SU-DHL-6 (cell line): ENCODE results near the gene SLC12A8.

Experiments used
- H2AFZ ChIP-seq: fragments of 200-600 bp; sonication (generic); 2 replicates; pipeline ENCODE4 v1.6.1; 2014; ENCODE audit warnings: low read depth, mild to moderate bottlenecking, moderate library complexity, mixed read lengths, antibody characterized with exemption, low read length; ENCODE audit not compliant: severe bottlenecking
- H3F3A ChIP-seq: fragments of 200-600 bp; shearing (Covaris generic); 2 replicates; pipeline ENCODE4 v1.6.0; 2016; ENCODE audit warnings: antibody characterized with exemption, mild to moderate bottlenecking; ENCODE audit not compliant: insufficient read depth
- H3K27ac ChIP-seq: fragments of 200-600 bp; sonication (generic); 2 replicates; pipeline ENCODE4 v1.5.1; 2016; ENCODE audit warnings: low read depth, mild to moderate bottlenecking, low read length, moderate library complexity, mixed read lengths
- H3K27me3 ChIP-seq: fragments of 200-600 bp; sonication (generic), shearing (Covaris generic); 2 replicates; pipeline ENCODE4 v1.6.0; 2014; ENCODE audit warnings: mild to moderate bottlenecking, low read length
- H3K36me3 ChIP-seq: fragments of 200-600 bp; sonication (generic); 2 replicates; pipeline ENCODE4 v1.6.1; 2014; ENCODE audit warnings: mild to moderate bottlenecking, low read length, mixed read lengths
- H3K4me2 ChIP-seq: fragments of 300-600, 200-600 bp; shearing (Covaris generic), sonication (generic); 2 replicates; pipeline ENCODE4 v1.6.0; 2014; ENCODE audit warnings: low read length, low read depth, mild to moderate bottlenecking; ENCODE audit not compliant: poor library complexity, severe bottlenecking
- H3K4me3 ChIP-seq: fragments of 200-600 bp; sonication (generic); 2 replicates; pipeline ENCODE4 v1.5.1; 2014; ENCODE audit warnings: antibody characterized with exemption, low read length, mild to moderate bottlenecking, mixed read lengths; ENCODE audit not compliant: insufficient read depth, poor library complexity, severe bottlenecking
- H3K79me2 ChIP-seq: fragments of 200-600 bp; sonication (generic); 2 replicates; pipeline ENCODE4 v1.6.1; 2014; ENCODE audit warnings: mild to moderate bottlenecking, low read length, moderate library complexity; ENCODE audit not compliant: insufficient read depth
- H3K9ac ChIP-seq: fragments of 200-600 bp; sonication (generic); 2 replicates; pipeline ENCODE4 v1.7.0; 2014; ENCODE audit warnings: mild to moderate bottlenecking, low read length
- H3K9me2 ChIP-seq: fragments of 200-600 bp; sonication (generic); replicated peaks from 2 replicates; pipeline ENCODE4 v1.6.1; 2014; ENCODE audit warnings: low read length; ENCODE audit not compliant: insufficient read depth
- H3K9me3 ChIP-seq: fragments of 200-600 bp; sonication (generic); 2 replicates; pipeline ENCODE4 v1.6.1; 2014; ENCODE audit warnings: low read length, mixed read lengths; ENCODE audit not compliant: insufficient read depth
- H4K20me1 ChIP-seq: fragments of 200-600 bp; sonication (generic); 2 replicates; pipeline ENCODE4 v1.6.1; 2014; ENCODE audit warnings: low read depth, mild to moderate bottlenecking, antibody characterized with exemption, low read length, moderate library complexity, mixed read lengths
- CTCF ChIP-seq: fragments of 200-600 bp; sonication (generic); IDR thresholded peaks from one replicate; pipeline ENCODE4 v1.5.1; 2017; ENCODE audit warnings: antibody characterized with exemption, mild to moderate bottlenecking, low read length, moderate library complexity; ENCODE audit not compliant: insufficient read depth, poor library complexity, severe bottlenecking
- EZH2phosphoT487 ChIP-seq: fragments of 200-600 bp; sonication (generic), shearing (Covaris generic); conservative IDR thresholded peaks from 2 replicates; pipeline ENCODE4 v1.6.1; 2018; ENCODE audit warnings: mild to moderate bottlenecking, antibody characterized with exemption, low read length, moderate library complexity, mixed read lengths

The SLC12A8 gene

DNA sequence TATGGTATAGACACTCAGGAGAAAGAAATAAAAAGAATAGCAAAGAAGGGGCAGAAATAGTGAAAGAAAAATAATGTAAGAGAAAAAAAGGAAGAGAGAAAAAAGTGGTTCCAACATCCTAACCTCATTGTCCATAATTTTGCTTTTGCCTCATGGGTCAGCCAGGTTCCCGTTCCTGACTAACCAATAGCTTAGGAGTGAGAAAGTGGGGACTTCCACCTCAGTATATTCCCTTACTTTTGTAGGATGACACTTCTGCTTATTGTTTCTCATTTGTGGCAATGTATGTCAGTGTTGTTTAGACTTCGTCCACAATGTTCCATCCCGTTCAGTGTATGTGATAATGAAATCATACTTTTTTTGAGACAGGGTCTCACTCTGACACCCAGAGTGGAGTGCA, 9.3 kb upstream of the SLC12A8 start:
- Histone ChIP-seq H3K4me2 (no peak overlapping the region), H4K20me1 (no peaks in the 10 kb centered on the region), H3K4me3 (no peak overlapping the region), H3K9me2 (no peaks in the 10 kb centered on the region), H3K9ac (no peak overlapping the region), H3F3A (no peaks in the 10 kb centered on the region), H3K27ac (no peak overlapping the region), H3K36me3 (no peaks in the 10 kb centered on the region), H3K9me3 (no peaks in the 10 kb centered on the region), H2AFZ (no peak overlapping the region), H3K27me3 (no peaks in the 10 kb centered on the region), H3K79me2 (no peaks in the 10 kb centered on the region)
- TF ChIP-seq CTCF (no peak), EZH2phosphoT487 (no peak)

- H3K4me2 ChIP-seq: no peak overlapping the region
- H3K36me3 ChIP-seq: no peaks in the 10 kb centered on the region
- H3K27ac ChIP-seq: no peak overlapping the region
- TF ChIP-seq EZH2phosphoT487: no peak
- TF ChIP-seq CTCF: no peak
- H3K9me2 ChIP-seq: no peaks in the 10 kb centered on the region
- no peaks in the 10 kb centered on the region for H3K9me3 ChIP-seq
- H4K20me1 ChIP-seq: no peaks in the 10 kb centered on the region
- no peaks in the 10 kb centered on the region for H3K27me3 ChIP-seq
- no peaks in the 10 kb centered on the region for H3F3A ChIP-seq
- H3K79me2 ChIP-seq: no peaks in the 10 kb centered on the region
- H2AFZ ChIP-seq: no peak overlapping the region
- no peak overlapping the region for H3K9ac ChIP-seq
- no peak overlapping the region for H3K4me3 ChIP-seq
These were observed 8.3 kb upstream of the SLC12A8 start for GRCh38 chr3:125220727-125221429.

- H3K9me2 ChIP-seq: no peaks in the 10 kb centered on the region
- H3F3A ChIP-seq: no peaks in the 10 kb centered on the region
- H4K20me1 ChIP-seq: no peaks in the 10 kb centered on the region
- H3K27me3 ChIP-seq: no peaks in the 10 kb centered on the region
- no peak overlapping the region for H3K27ac ChIP-seq
- no peak overlapping the region for H2AFZ ChIP-seq
- no peak overlapping the region for H3K4me3 ChIP-seq
- H3K9ac ChIP-seq: no peak overlapping the region
- TF ChIP-seq CTCF: no peak
- no peak for TF ChIP-seq EZH2phosphoT487
- H3K79me2 ChIP-seq: no peaks in the 10 kb centered on the region
- no peaks in the 10 kb centered on the region for H3K9me3 ChIP-seq
- no peaks in the 10 kb centered on the region for H3K36me3 ChIP-seq
- no peak overlapping the region for H3K4me2 ChIP-seq
These were observed 7.6 kb upstream of the SLC12A8 start for GRCh38 chr3:125220183-125220582.
